CD8-positive, alpha-beta memory T cell (primary cell): ENCODE results near the gene MOB3A. TPM values are rescaled to one million over a fixed set of nuclear protein-coding genes. Genes with fewer than 3 reads are reported as not detected.

Experiments used
- CTCF ChIA-PET: fragments of 350-600 bp; sonication (Branson Sonifier 250); formaldehyde crosslinking; loops from one replicate; lab custom pipeline; 2021; ENCODE audit warnings: antibody characterized with exemption; lab: Charles Lee
- POLR2A ChIA-PET: fragments of 350-600 bp; sonication (Branson Sonifier 250); formaldehyde crosslinking; loops from one replicate; lab custom pipeline; 2021; ENCODE audit warnings: antibody characterized with exemption; lab: Charles Lee
- DNase-seq, 5 donors: peaks; one replicate each; pipeline versions ENCODE4 v3.0.0 to v3.0.0-alpha.2; 2020 to 2022; ENCODE audit warnings: mixed read lengths in 1 of 5
- H3K27ac ChIP-seq: one replicate; pipeline ENCODE4 v1.7.0; 2013; ENCODE audit warnings: low read depth, mild to moderate bottlenecking, low read length, moderate library complexity
- H3K27me3 ChIP-seq: 2 replicates; pipeline ENCODE4 v1.7.0; 2013; ENCODE audit warnings: low read length, mild to moderate bottlenecking; ENCODE audit not compliant: insufficient read depth, poor library complexity, severe bottlenecking
- H3K36me3 ChIP-seq: 2 replicates; pipeline ENCODE4 v1.7.0; 2013; ENCODE audit warnings: mild to moderate bottlenecking, low read length, moderate library complexity; ENCODE audit not compliant: insufficient read depth
- H3K4me1 ChIP-seq: 2 replicates; pipeline ENCODE4 v1.7.0; 2013; ENCODE audit warnings: mild to moderate bottlenecking, low read length, moderate library complexity; ENCODE audit not compliant: insufficient read depth
- H3K4me3 ChIP-seq: 2 replicates; pipeline ENCODE4 v1.7.0; 2013; ENCODE audit warnings: mild to moderate bottlenecking, low read length
- H3K9me3 ChIP-seq: 2 replicates; pipeline ENCODE4 v1.7.0; 2013; ENCODE audit warnings: mild to moderate bottlenecking, low read length
- H3K27ac Mint-ChIP-seq, 8 donors: one replicate each; pipeline ENCODE4 v1.8.0; 2020 to 2021; ENCODE audit warnings: mixed read lengths in 8 of 8, mild to moderate bottlenecking in 6 of 8, inconsistent platforms in 3 of 8, moderate library complexity in 3 of 8
- H3K27me3 Mint-ChIP-seq, 2 donors: one replicate each; pipeline ENCODE4 v1.8.0; 2020 to 2021; ENCODE audit warnings: mixed read lengths in 2 of 2, mild to moderate bottlenecking in 1 of 2, moderate library complexity in 1 of 2
- H3K36me3 Mint-ChIP-seq, 3 donors: one replicate each; pipeline ENCODE4 v1.8.0; 2020 to 2021; ENCODE audit warnings: mixed read lengths in 3 of 3, inconsistent platforms in 1 of 3, mild to moderate bottlenecking in 1 of 3
- H3K4me1 Mint-ChIP-seq, 3 donors: one replicate each; pipeline ENCODE4 v1.8.0; 2020 to 2021; ENCODE audit warnings: mixed read lengths in 3 of 3, inconsistent platforms in 1 of 3, mild to moderate bottlenecking in 1 of 3
- H3K4me3 Mint-ChIP-seq, 7 donors: one replicate each; pipeline ENCODE4 v1.8.0; 2020 to 2021; ENCODE audit warnings: mixed read lengths in 7 of 7, mild to moderate bottlenecking in 6 of 7, moderate library complexity in 4 of 7, inconsistent platforms in 2 of 7
- H3K9me3 Mint-ChIP-seq, 5 donors: one replicate each; pipeline ENCODE4 v1.8.0; 2020 to 2022; ENCODE audit warnings: mixed read lengths in 5 of 5, mild to moderate bottlenecking in 3 of 5, moderate library complexity in 2 of 5, inconsistent platforms in 1 of 5
- polyA plus RNA-seq: library from polyadenylated mRNA; unstranded; fragments of 300-500 nt; fragmentation: Illumina TruSeq; gene quantifications from one replicate; pipeline ENCODE4 v1.2.3, GENCODE V29; 2021
- total RNA-seq, 2 experiments: library from RNA; stranded (reverse); gene quantifications; one replicate each; pipeline ENCODE4 v1.2.3, GENCODE V29; 2021

The MOB3A gene
- total and polyA plus RNA-seq, 3 experiments from 2014 or later, result 106 to 188 (median 171) TPM

DNA sequence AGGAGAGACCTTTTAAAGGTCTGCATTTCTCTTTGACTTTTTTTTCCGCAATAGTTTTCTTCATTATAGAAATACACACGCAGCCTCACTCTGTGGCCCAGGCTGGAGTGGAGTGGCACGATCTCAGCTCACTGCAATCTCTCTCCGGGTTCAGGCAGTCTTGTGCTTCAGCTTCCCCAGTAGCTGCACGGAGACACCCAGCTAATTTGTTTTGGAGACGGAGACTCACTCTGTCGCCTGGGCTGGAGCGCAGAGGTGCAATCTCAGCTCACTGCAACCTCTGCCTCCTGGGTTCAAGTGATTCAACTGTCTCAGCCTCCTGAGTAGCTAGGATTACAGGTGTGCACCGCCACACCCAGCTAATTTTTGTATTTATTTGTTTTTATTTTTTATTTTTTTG, 33.4 kb downstream of the MOB3A start:
- Mint-ChIP-seq H3K27me3 (no peaks in the 10 kb centered on the region), H3K4me1 (peaks cover 22 to 39% (median 27%) of the 10 kb centered on the region in 3 donors), H3K27ac (peak overlapping the region; percentile 47 to 97 (median 84)), H3K9me3 (no peaks in the 10 kb centered on the region), H3K4me3 (peak overlapping the region; percentile 64 to 95 (median 89)), H3K36me3 (peaks cover 0 to 7% (median 0%) of the 10 kb centered on the region in 3 donors)
- CTCF ChIA-PET, result interaction anchor here (1.2 to 1.8 kb wide), 2 partner anchors 11 to 30 kb away, joined by 4 to 8 read pairs; no protein-coding TSS in a partner anchor
- no peak overlapping the region for H3K27ac ChIP-seq
- H3K4me3 ChIP-seq, result no peak overlapping the region
- DNase-seq, result no peak
- no peaks in the 10 kb centered on the region for H3K9me3 ChIP-seq
- no peaks in the 10 kb centered on the region for H3K27me3 ChIP-seq
- POLR2A ChIA-PET, result interaction anchor here (0.8 to 1.2 kb wide), 2 partner anchors 20 to 133 kb away, joined by 3 read pairs; no protein-coding TSS in a partner anchor
- H3K4me1 ChIP-seq, result peaks cover 44% of the 10 kb centered on the region
- no peaks in the 10 kb centered on the region for H3K36me3 ChIP-seq

DNA sequence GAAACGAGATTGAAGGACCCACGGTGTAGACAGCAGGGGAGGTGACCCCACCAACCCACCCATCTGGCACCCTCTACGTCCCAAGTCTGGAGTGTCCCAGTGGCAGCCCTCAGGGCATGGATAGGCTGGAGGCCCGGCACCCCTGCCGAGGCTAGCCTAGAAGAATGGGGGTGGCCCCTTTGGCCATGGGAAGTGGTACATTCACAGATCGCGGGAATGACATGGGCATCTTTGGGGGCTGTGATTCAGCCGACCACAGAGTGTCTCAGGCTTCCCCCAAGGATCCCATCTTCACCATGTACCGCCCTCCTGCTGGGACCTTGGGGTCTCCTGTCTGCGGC, 33.8 kb downstream of the MOB3A start:
- Mint-ChIP-seq H3K27ac (peak overlapping the region in 7 of 8 donors; percentile 62 to 98 (median 95)), H3K9me3 (no peaks in the 10 kb centered on the region), H3K4me1 (peaks cover 22 to 43% (median 27%) of the 10 kb centered on the region in 3 donors), H3K27me3 (no peaks in the 10 kb centered on the region), H3K36me3 (peaks cover 0 to 7% (median 0%) of the 10 kb centered on the region in 3 donors), H3K4me3 (peak overlapping the region; percentile 74 to 95 (median 89))
- Histone ChIP-seq H3K27ac (peak overlapping the region; percentile 97), H3K36me3 (no peaks in the 10 kb centered on the region), H3K4me3 (peak overlapping the region; percentile 88), H3K4me1 (peaks cover 48% of the 10 kb centered on the region), H3K9me3 (no peaks in the 10 kb centered on the region), H3K27me3 (no peaks in the 10 kb centered on the region)
- no peak for DNase-seq
- ChIA-PET POLR2A (interaction anchor here (0.7 to 2.1 kb wide), 3 partner anchors 20 to 26 kb away, joined by 3 to 9 read pairs (median 3); no protein-coding TSS in a partner anchor), CTCF (interaction anchor here (1.8 kb wide), 1 partner anchor 10 kb away, joined by 8 read pairs; no protein-coding TSS in a partner anchor)

DNA sequence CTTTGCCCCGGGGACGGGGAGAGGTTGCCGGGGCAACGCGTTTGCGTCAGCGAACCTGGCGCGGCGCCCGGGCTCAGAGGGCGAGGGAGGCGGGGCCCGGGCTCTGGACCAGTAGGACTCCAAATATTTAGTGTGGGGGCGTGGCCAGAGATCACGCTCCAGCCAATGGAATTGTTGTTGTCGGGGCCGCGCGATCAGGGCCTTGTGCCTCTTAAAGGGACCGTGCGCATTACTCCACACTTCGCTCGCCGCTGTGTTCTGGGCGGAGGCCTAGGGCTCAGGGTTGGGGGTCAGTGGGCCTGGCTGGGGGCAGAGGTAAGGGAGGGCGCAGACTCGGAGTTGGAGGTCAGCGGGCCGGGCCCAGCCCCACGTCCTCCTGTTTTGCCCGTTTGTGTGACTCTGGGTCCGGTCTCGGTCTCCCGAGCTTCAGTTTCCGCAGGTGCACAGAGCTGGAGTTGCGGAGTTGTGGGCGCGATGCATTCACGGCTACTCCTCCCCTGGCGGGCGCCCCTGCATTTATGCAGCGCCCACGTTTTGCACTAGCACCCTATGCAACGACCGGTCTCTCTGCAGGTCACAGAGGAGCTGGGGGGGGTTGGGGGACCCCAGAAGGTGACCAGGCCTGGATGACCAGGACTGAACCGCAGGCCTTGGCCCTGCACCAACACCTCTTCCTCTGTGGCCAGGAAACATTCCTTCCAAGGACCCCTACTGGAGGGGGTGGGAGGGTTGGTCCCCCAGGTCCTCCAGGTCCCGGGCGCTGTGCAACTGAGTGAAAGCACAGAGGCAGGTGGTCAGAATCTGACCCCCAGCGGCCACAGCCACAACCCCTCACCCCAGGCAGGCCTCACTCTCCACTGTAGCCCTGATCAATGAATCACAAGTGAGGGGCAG, 34.4 kb downstream of the MOB3A start:
- Mint-ChIP-seq H3K27me3 (no peaks in the 10 kb centered on the region), H3K4me1 (peaks cover 25 to 49% (median 32%) of the 10 kb centered on the region in 3 donors), H3K36me3 (peaks cover 0 to 7% (median 0%) of the 10 kb centered on the region in 3 donors), H3K27ac (peak overlapping the region; percentile 95 to 100 (median 97)), H3K4me3 (peak overlapping the region; percentile 89 to 96 (median 91)), H3K9me3 (no peaks in the 10 kb centered on the region)
- H3K27ac ChIP-seq, result peak overlapping the region; percentile 97
- H3K4me1 ChIP-seq, result peaks cover 54% of the 10 kb centered on the region
- DNase-seq, result peak; percentile 99 to 100 (median 99)
- no peaks in the 10 kb centered on the region for H3K27me3 ChIP-seq
- H3K4me3 ChIP-seq, result peak overlapping the region; percentile 88
- no peaks in the 10 kb centered on the region for H3K36me3 ChIP-seq
- no peaks in the 10 kb centered on the region for H3K9me3 ChIP-seq
- CTCF ChIA-PET, result interaction anchor here (1.8 kb wide), 1 partner anchor 10 kb away, joined by 8 read pairs; no protein-coding TSS in a partner anchor
- POLR2A ChIA-PET, result interaction anchor here (0.5 to 2.1 kb wide), 8 partner anchors 8 to 36 kb away, joined by 3 to 9 read pairs (median 3); no protein-coding TSS in a partner anchor

DNA sequence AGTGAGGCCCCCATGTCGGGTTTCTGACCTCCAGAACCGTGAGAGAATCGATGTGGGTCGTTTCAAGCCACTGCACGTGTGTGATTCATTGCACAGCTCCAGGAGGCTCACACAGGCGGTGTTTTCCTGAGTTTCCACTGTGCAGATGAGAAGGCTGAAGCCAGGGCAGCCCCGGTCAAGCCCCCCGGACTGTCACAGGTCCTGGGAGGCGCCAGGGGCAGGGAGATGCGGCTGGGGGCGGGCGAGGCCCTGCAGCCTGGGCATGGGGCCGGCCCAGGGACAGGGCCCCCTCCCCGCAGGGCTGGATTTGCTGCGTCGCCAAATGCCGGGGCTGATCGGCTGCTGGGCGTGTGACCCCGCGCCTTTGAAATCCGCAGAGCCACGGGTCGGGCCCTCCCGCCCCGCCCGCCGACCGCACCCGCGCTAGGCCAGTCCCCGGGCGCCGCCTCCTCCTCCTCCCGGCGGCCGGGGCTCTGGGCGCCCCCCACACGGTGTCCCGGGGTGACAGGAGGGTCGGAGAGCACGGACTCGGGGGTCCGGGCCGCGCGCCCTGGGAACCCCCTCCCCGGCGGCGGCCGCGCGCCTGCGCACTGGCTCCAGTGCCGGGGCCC, 35.1 kb downstream of the MOB3A start:
- Mint-ChIP-seq H3K36me3 (peaks cover 0 to 7% (median 0%) of the 10 kb centered on the region in 3 donors), H3K27me3 (no peaks in the 10 kb centered on the region), H3K9me3 (no peaks in the 10 kb centered on the region), H3K4me1 (peaks cover 30 to 55% (median 34%) of the 10 kb centered on the region in 3 donors), H3K27ac (peak overlapping the region; percentile 96 to 100 (median 98)), H3K4me3 (peak overlapping the region; percentile 88 to 96 (median 91))
- peak overlapping the region; percentile 88 for H3K4me3 ChIP-seq
- no peaks in the 10 kb centered on the region for H3K27me3 ChIP-seq
- peak overlapping the region; percentile 97 for H3K27ac ChIP-seq
- ChIA-PET POLR2A (interaction anchor here (0.5 to 2.1 kb wide), 9 partner anchors 9 to 256 kb away, joined by 3 to 9 read pairs (median 3); no protein-coding TSS in a partner anchor), CTCF (interaction anchor here (1.0 kb wide), 1 partner anchor 9 kb away, joined by 3 read pairs; no protein-coding TSS in a partner anchor)
- no peaks in the 10 kb centered on the region for H3K36me3 ChIP-seq
- no peaks in the 10 kb centered on the region for H3K9me3 ChIP-seq
- H3K4me1 ChIP-seq, result peaks cover 60% of the 10 kb centered on the region
- DNase-seq, result no peak

DNA sequence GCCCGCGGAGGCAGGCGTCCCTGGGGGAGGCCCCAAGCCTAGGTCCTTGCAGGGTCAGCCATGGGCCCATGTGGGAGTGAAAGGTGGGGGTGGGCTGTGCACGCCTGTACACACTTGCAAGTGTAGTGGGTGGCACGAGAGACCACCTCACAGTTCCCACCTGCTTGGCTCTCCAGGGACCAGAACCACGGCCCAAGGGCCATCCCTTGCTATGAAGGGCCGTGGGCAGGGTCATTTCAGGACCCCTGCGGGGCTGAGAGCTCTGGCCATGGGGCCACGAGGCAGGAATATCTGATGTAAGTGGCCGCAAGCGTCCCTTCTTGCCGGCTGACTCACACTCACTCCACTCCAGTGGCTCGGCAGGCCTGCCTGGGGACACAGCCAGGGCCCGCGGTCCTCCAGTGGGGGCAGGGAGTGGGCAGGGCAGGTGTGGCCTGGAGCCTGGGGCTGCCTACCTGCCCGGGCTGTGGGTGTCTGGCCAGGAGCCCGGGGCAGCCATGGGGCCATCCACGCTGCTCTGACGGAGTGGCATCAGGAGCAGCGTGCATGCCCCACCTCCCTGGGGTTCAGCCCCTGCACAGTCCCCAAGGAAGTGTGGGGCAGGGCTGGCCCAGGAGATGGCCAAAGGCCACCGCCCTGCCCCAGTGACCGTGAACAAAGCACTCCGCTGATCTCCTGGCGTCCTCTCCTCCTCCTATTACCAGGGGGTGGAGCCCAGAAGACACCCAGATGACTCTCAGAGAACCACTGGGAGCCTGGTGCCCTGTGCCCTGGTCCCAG, 36.5 kb downstream of the MOB3A start:
- H3K4me3 Mint-ChIP-seq, result peak overlapping the region; percentile 88 to 96 (median 90)
- CTCF ChIA-PET, result interaction anchor here (0.8 to 1.0 kb wide), 2 partner anchors 8 to 11 kb away, joined by 3 read pairs; no protein-coding TSS in a partner anchor
- peak overlapping the region; percentile 96 to 100 (median 98) for H3K27ac Mint-ChIP-seq
- H3K36me3 Mint-ChIP-seq, result peaks cover 0 to 7% (median 0%) of the 10 kb centered on the region in 3 donors
- no peaks in the 10 kb centered on the region for H3K9me3 Mint-ChIP-seq
- peaks cover 68% of the 10 kb centered on the region for H3K4me1 ChIP-seq
- peak overlapping the region; percentile 88 for H3K4me3 ChIP-seq
- no peaks in the 10 kb centered on the region for H3K36me3 ChIP-seq
- POLR2A ChIA-PET, result interaction anchor here (1.2 kb wide), 1 partner anchor 40 kb away, joined by 4 read pairs; no protein-coding TSS in a partner anchor
- H3K4me1 Mint-ChIP-seq, result peaks cover 36 to 67% (median 45%) of the 10 kb centered on the region in 3 donors
- H3K9me3 ChIP-seq, result no peaks in the 10 kb centered on the region
- H3K27me3 Mint-ChIP-seq, result no peaks in the 10 kb centered on the region
- H3K27me3 ChIP-seq, result no peaks in the 10 kb centered on the region
- no peak for DNase-seq
- peak overlapping the region; percentile 97 for H3K27ac ChIP-seq

DNA sequence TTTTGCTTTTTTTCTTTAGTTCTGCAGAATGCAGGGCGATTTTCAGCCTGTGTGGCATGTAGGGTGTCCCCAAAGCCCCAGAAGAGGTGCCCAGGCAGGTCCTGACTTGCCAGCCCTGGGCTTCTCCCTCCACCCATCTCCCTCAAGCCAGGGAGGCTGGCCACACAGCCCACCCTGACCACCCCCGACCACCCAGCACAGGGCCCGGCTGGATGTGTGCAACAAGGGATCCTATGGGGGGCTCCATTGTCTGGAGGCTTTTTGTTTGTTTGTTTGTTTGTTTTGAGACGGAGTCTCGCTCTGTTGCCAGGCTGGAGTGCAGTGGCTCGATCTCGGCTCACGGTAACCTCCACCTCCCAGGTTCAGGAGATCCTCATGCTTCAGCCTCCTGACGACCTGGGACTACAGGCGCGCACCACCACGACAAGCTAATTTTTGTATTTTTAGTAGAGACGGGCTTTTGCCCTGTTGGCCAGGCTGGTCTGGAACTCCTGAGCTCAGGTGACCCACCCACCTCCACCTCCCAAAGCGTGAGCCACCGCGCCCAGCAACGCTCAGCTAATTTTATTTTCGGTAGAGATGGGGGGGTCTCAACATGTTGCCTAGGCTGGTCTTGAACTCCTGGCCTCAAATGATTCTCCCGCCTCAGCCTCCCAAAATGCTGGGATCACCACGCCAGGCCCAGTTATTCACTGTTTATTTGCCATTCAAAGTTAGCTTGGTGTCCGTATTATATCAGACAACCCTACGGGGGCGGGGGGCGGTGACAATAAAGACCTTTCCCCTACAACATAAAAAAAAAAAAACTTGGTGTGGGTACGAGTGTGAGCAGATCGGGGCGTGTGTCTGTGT, 37.3 kb downstream of the MOB3A start:
- Histone ChIP-seq H3K9me3 (no peaks in the 10 kb centered on the region), H3K36me3 (no peaks in the 10 kb centered on the region), H3K4me3 (no peak overlapping the region), H3K27ac (peak overlapping the region; percentile 97), H3K4me1 (peaks cover 68% of the 10 kb centered on the region), H3K27me3 (no peaks in the 10 kb centered on the region)
- POLR2A ChIA-PET, result no interaction called here
- CTCF ChIA-PET, result no interaction called here
- Mint-ChIP-seq H3K36me3 (peaks cover 0 to 7% (median 0%) of the 10 kb centered on the region in 3 donors), H3K4me3 (peak overlapping the region in 4 of 7 donors; percentile 26 to 55 (median 42)), H3K27me3 (no peaks in the 10 kb centered on the region), H3K4me1 (peaks cover 36 to 67% (median 46%) of the 10 kb centered on the region in 3 donors), H3K9me3 (no peaks in the 10 kb centered on the region), H3K27ac (peak overlapping the region; percentile 60 to 94 (median 72))
- no peak for DNase-seq
